ENCODE results near the gene SUPT3H.
"Not testable (repeated sequence)": the region's sequence is repeated elsewhere in the genome, so short reads cannot be mapped to it uniquely, and the experiment has no call there.

DNA sequence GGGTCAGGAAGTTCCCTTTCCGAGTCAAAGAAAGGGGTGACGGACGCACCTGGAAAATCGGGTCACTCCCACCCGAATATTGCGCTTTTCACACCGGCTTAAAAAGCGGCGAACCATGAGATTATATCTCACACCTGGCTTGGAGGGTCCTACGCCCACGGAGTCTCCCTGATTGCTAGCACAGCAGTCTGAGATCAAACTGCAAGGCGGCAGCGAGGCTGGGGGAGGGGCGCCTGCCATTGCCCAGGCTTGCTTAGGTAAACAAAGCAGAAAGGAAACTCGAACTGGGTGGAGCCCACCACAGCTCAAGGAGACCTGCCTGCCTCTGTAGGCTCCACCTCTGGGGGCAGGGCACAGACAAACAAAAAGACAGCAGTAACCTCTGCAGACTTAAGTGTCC lies 315.1 kb downstream of the SUPT3H start:
- not testable (repeated sequence) for TF ChIP-seq EZH2 (IDR thresholded peaks at IDR 0.05; ENCODE audit: borderline replicate concordance, low read length); CTCF (conservative IDR thresholded peaks at IDR 0.05 in 1 of 2, IDR thresholded peaks at IDR 0.05 in 1 of 2; ENCODE audit: extremely low read depth in 1 of 2, insufficient read depth in 1 of 2, low read depth in 1 of 2, low read length in 2 of 2)

Data from mammary epithelial cell (primary cell).